22Rv1 (cell line): ENCODE results near the gene PMEL.
"Not testable (repeated sequence)": the region's sequence is repeated elsewhere in the genome, so short reads cannot be mapped to it uniquely, and the experiment has no call there.

ENCODE experiments used
- H3K27ac ChIP-seq: fragments of 450-650 bp; 2 replicates; pipeline ENCODE4 v1.5.1; 2017
- ZFX ChIP-seq: fragments of 450-650 bp; IDR thresholded peaks from 2 replicates; pipeline ENCODE4 v1.6.1; 2017; ENCODE audit warnings: antibody characterized with exemption, borderline replicate concordance
- TF ChIP-seq, protein P1 (sequence below): fragments of 450-650 bp; IDR thresholded peaks from 2 replicates; pipeline ENCODE4 v1.5.1; 2017; ENCODE audit warnings: mild to moderate bottlenecking

The PMEL gene

GRCh38 chr12:55927588-55928502, 38.0 kb downstream of the PMEL start, which contains the start of gene PYM1:
TSS of gene PYM1 (minus strand) at chr12:55927894. CDS start at chr12:55927761, 133 bp downstream.
- H3K27ac ChIP-seq = peak within 1 kb of the TSS; percentile 100
- TF ChIP-seq, protein P1, sequence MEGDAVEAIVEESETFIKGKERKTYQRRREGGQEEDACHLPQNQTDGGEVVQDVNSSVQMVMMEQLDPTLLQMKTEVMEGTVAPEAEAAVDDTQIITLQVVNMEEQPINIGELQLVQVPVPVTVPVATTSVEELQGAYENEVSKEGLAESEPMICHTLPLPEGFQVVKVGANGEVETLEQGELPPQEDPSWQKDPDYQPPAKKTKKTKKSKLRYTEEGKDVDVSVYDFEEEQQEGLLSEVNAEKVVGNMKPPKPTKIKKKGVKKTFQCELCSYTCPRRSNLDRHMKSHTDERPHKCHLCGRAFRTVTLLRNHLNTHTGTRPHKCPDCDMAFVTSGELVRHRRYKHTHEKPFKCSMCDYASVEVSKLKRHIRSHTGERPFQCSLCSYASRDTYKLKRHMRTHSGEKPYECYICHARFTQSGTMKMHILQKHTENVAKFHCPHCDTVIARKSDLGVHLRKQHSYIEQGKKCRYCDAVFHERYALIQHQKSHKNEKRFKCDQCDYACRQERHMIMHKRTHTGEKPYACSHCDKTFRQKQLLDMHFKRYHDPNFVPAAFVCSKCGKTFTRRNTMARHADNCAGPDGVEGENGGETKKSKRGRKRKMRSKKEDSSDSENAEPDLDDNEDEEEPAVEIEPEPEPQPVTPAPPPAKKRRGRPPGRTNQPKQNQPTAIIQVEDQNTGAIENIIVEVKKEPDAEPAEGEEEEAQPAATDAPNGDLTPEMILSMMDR = no peak
- TF ChIP-seq ZFX = no peak

- TF ChIP-seq, protein P1 = peak; percentile 98
- TF ChIP-seq ZFX = no peak
- peak overlapping the region; percentile 100 for H3K27ac ChIP-seq
Measured at GRCh38 chr12:55926738-55927587, 38.9 kb downstream of the PMEL start.

GRCh38 chr12:55925870-55926737, 39.7 kb downstream of the PMEL start:
- peak overlapping the region; percentile 100 for H3K27ac ChIP-seq
- TF ChIP-seq, protein P1 = no peak
- no peak for TF ChIP-seq ZFX

DNA sequence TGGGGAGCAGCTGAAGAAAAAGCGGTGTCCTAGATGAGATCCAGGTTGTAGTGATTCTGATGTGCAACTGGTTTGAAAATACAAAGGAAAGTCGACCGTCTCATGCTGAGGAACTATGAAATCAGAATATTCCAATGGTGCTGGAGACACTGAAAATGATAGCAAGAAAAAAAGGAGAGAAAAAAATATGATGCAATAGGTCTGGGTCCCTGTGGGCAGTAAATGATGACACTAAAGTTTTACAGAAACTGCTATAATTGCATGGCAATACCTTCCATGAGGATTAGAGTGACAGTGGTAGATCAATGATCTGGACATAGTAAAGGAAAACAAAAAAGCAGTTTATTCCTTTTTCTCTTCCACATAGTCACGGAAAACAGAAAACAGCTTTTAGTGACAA, 40.5 kb downstream of the PMEL start:
- H3K27ac ChIP-seq = peak overlapping the region; percentile 100
- TF ChIP-seq ZFX = no peak
- TF ChIP-seq, protein P1 = no peak

- not testable (repeated sequence) for H3K27ac ChIP-seq
Measured at GRCh38 chr12:55923648-55924047, 42.2 kb downstream of the PMEL start.

GRCh38 chr12:55922126-55922525, 43.7 kb downstream of the PMEL start:
- TF ChIP-seq, protein P1 = no peak
- TF ChIP-seq ZFX = no peak
- 0 out of 2 replicates have a peak overlapping the region, but pooled peaks have one; percentile 38 for H3K27ac ChIP-seq

- peak overlapping the region; percentile 38 for H3K27ac ChIP-seq
Measured at GRCh38 chr12:55919032-55919431, 46.8 kb downstream of the PMEL start.
